ENCODE measurements around the gene PCSK9. TPM values are rescaled to one million over a fixed set of nuclear protein-coding genes. Genes with fewer than 3 reads are reported as not detected.

Gene PCSK9
- total RNA-seq, 2 donors from 2014 or later = 0.21 to 0.27 TPM

DNA sequence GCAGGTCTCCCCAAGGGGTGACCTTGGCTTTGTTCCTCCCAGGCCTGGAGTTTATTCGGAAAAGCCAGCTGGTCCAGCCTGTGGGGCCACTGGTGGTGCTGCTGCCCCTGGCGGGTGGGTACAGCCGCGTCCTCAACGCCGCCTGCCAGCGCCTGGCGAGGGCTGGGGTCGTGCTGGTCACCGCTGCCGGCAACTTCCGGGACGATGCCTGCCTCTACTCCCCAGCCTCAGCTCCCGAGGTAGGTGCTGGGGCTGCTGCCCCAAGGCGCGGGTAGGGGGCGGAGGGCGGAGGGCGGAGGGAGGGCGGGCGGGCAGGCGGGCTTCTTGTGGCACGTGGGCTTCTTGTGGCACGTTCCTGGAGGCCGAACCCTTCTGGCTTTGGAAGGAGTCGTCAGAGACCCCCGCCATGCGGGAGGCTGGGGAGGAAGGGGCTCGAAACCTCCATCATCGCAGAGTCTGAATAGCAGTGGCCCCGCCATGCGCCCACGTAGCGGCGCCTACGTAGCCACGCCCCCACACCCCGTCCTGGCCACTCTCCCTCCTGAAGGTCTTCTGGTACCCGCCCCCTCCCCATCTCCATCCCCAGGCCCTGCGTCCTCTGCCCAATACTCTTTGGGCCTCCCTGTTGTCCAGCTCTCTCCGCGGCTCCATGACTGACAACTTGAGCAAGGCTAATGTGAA, 16.7 kb downstream of the PCSK9 start:
- no peak for DNase-seq (ENCODE audit: low spot score)
- no peak for ATAC-seq (ENCODE audit: insufficient number of reproducible peaks, low FRiP score, low read depth)
- H3K4me1 ChIP-seq (ENCODE audit: control insufficient read depth in 1 of 2, low read depth in 2 of 2) = no peaks in the 10 kb centered on the region

DNA sequence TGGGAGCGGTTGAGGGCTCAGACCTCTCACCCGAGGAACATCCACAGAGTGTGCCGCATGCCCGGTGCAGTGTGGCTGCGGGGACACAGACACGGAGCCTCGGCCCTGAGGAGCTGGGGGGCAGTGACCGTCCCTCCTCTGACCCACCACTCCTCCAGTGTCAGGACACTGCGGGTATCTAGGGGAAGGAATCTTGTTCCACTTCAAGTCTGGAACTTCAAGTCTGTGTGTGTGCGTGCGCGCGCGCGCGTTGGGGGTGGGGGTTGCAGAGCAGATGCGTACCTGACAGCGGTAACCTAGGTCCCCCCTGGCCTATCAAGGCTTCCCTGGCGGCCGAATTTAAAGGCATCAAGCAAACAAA, 17.3 kb downstream of the PCSK9 start:
- H3K36me3 ChIP-seq = no peaks in the 10 kb centered on the region
- H3K27ac ChIP-seq = no peak overlapping the region
- no peaks in the 10 kb centered on the region for H3K9me3 ChIP-seq
- TF ChIP-seq, protein P1, sequence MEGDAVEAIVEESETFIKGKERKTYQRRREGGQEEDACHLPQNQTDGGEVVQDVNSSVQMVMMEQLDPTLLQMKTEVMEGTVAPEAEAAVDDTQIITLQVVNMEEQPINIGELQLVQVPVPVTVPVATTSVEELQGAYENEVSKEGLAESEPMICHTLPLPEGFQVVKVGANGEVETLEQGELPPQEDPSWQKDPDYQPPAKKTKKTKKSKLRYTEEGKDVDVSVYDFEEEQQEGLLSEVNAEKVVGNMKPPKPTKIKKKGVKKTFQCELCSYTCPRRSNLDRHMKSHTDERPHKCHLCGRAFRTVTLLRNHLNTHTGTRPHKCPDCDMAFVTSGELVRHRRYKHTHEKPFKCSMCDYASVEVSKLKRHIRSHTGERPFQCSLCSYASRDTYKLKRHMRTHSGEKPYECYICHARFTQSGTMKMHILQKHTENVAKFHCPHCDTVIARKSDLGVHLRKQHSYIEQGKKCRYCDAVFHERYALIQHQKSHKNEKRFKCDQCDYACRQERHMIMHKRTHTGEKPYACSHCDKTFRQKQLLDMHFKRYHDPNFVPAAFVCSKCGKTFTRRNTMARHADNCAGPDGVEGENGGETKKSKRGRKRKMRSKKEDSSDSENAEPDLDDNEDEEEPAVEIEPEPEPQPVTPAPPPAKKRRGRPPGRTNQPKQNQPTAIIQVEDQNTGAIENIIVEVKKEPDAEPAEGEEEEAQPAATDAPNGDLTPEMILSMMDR (IDR thresholded peaks at IDR 0.05) = no peak
- H3K4me3 ChIP-seq = no peak overlapping the region
- ATAC-seq (ENCODE audit: insufficient number of reproducible peaks, low FRiP score, low read depth) = no peak
- DNase-seq (ENCODE audit: low spot score) = no peak
- H3K4me1 ChIP-seq (ENCODE audit: control insufficient read depth in 1 of 2, low read depth in 2 of 2) = peaks cover 0 to 5% of the 10 kb centered on the region in 2 donors
- no peaks in the 10 kb centered on the region for H3K27me3 ChIP-seq (replicated peaks; ENCODE audit: insufficient read depth)

More for the DNA sequence above, 16.7 kb downstream of the PCSK9 start:
- Histone ChIP-seq H3K9me3 (no peaks in the 10 kb centered on the region), H3K27ac (no peak overlapping the region), H3K36me3 (no peaks in the 10 kb centered on the region), H3K4me3 (no peak overlapping the region), H3K27me3 (replicated peaks; ENCODE audit: insufficient read depth) (no peaks in the 10 kb centered on the region)
- TF ChIP-seq, protein P1 (IDR thresholded peaks at IDR 0.05) = no peak

DNA sequence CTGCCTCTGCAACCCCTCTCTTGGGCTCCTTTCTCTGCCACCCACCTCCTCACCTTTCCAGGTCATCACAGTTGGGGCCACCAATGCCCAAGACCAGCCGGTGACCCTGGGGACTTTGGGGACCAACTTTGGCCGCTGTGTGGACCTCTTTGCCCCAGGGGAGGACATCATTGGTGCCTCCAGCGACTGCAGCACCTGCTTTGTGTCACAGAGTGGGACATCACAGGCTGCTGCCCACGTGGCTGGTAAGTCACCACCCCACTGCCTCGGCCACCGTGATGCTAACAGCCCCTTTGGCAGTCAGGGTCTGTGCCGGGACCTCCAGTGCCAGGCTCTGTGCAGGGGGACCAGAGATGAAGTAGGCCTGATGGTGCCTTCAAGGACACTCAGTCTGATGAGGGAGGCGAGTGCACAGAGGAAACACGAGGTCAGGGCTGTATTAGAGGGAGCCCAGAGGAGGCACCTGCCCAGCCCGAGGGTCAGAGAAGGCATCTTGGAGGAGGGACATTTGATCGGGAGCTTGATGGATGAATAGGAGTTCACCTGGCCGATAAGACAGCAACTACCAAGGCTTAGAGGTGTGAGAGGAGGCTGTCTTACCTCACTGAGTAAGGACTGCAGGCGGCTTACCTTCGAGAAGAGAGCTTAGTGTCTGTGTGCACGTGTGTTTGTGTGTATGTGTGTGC, 18.1 kb downstream of the PCSK9 start:
- TF ChIP-seq, protein P1 (IDR thresholded peaks at IDR 0.05) = no peak
- Histone ChIP-seq H3K27ac (no peak overlapping the region), H3K9me3 (no peaks in the 10 kb centered on the region), H3K27me3 (replicated peaks; ENCODE audit: insufficient read depth) (no peaks in the 10 kb centered on the region), H3K4me1 (ENCODE audit: control insufficient read depth in 1 of 2, low read depth in 2 of 2) (peaks cover 0 to 12% of the 10 kb centered on the region in 2 donors), H3K36me3 (no peaks in the 10 kb centered on the region), H3K4me3 (no peak overlapping the region)
- DNase-seq (ENCODE audit: low spot score) = no peak
- ATAC-seq (ENCODE audit: insufficient number of reproducible peaks, low FRiP score, low read depth) = no peak

DNA sequence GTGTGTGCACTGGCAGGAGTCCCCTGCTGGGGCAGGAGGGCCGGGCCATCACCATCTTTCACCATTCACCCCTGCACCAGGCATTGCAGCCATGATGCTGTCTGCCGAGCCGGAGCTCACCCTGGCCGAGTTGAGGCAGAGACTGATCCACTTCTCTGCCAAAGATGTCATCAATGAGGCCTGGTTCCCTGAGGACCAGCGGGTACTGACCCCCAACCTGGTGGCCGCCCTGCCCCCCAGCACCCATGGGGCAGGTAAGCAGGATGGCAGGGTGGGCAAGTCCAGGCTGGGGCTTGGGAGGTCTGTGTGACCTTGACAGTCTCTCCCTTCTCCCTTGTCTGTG, 18.6 kb downstream of the PCSK9 start:
- peaks cover 0 to 15% of the 10 kb centered on the region in 2 donors for H3K4me1 ChIP-seq (ENCODE audit: control insufficient read depth in 1 of 2, low read depth in 2 of 2)
- no peaks in the 10 kb centered on the region for H3K36me3 ChIP-seq
- DNase-seq (ENCODE audit: low spot score) = no peak
- ATAC-seq (ENCODE audit: insufficient number of reproducible peaks, low FRiP score, low read depth) = no peak
- TF ChIP-seq, protein P1 (IDR thresholded peaks at IDR 0.05) = no peak
- H3K9me3 ChIP-seq = no peaks in the 10 kb centered on the region
- H3K4me3 ChIP-seq = no peak overlapping the region
- H3K27ac ChIP-seq = no peak overlapping the region
- no peaks in the 10 kb centered on the region for H3K27me3 ChIP-seq (replicated peaks; ENCODE audit: insufficient read depth)

- H3K4me3 ChIP-seq = no peak overlapping the region
- H3K36me3 ChIP-seq = no peaks in the 10 kb centered on the region
- H3K27ac ChIP-seq = no peak overlapping the region
- no peaks in the 10 kb centered on the region for H3K9me3 ChIP-seq
- ATAC-seq (ENCODE audit: insufficient number of reproducible peaks, low FRiP score, low read depth) (no peak), DNase-seq (ENCODE audit: low spot score) (no peak)
- H3K27me3 ChIP-seq (replicated peaks; ENCODE audit: insufficient read depth) = no peaks in the 10 kb centered on the region
- peaks cover 5 to 25% of the 10 kb centered on the region in 2 donors for H3K4me1 ChIP-seq (ENCODE audit: control insufficient read depth in 1 of 2, low read depth in 2 of 2)
- TF ChIP-seq, protein P1 (IDR thresholded peaks at IDR 0.05) = no peak
Observed at GRCh38 chr1:55059302-55060132, 20.2 kb downstream of the PCSK9 start.

Data from thoracic aorta (tissue), 2 donors.